ENCODE data around the gene ZNF74. TPM values are rescaled to one million over a fixed set of nuclear protein-coding genes. Genes with fewer than 3 reads are reported as not detected.
"Not testable (repeated sequence)": the region's sequence is repeated elsewhere in the genome, so short reads cannot be mapped to it uniquely, and the experiment has no call there.

ZNF74 gene
- total and polyA plus RNA-seq, 2 donors (not counting 1 experiment from before 2014, with no cell fraction given), result 2.5 to 13.0 TPM

GRCh38 chr22:20414450-20414849 is 20.5 kb downstream of the ZNF74 start:
- DNase-seq (ENCODE audit: low read depth in 2 of 2), result no peak
- H3K27ac ChIP-seq (ENCODE audit: insufficient read depth, low read length), result no peak overlapping the region
- no peaks in the 10 kb centered on the region for H4K20me1 ChIP-seq (ENCODE audit: control insufficient read depth, extremely low read depth, insufficient read depth, low read length)
- H2AFZ ChIP-seq (ENCODE audit: low read length), result no peak overlapping the region
- no peaks in the 10 kb centered on the region for H3K36me3 ChIP-seq (ENCODE audit: control insufficient read depth, insufficient read depth, low read length)
- H3K27me3 ChIP-seq (ENCODE audit: control insufficient read depth, insufficient read depth, low read length), result no peaks in the 10 kb centered on the region
- H3K9me3 ChIP-seq (ENCODE audit: control insufficient read depth, insufficient read depth, low read depth, low read length), result no peaks in the 10 kb centered on the region
- no peak overlapping the region for H3K4me2 ChIP-seq (ENCODE audit: extremely low read depth, insufficient read depth, low read length)
- no peak overlapping the region for H3K4me3 ChIP-seq (replicated peaks in 1 of 4; ENCODE audit: control extremely low read depth in 1 of 4, insufficient read depth in 1 of 4, low read depth in 3 of 4, low read length in 4 of 4)
- no peaks in the 10 kb centered on the region for H3K4me1 ChIP-seq (ENCODE audit: control insufficient read depth, extremely low read depth, insufficient read depth, low read length)
- TF ChIP-seq EZH2 (IDR thresholded peaks at IDR 0.05; ENCODE audit: low read length, missing control alignments) (no peak), CTCF (conservative IDR thresholded peaks at IDR 0.05 in 1 of 2, IDR thresholded peaks at IDR 0.05 in 1 of 2; ENCODE audit: low read depth in 1 of 2, low read length in 2 of 2) (no peak)
- no peak overlapping the region for H3K9ac ChIP-seq (ENCODE audit: insufficient read depth, low read length)
- H3K79me2 ChIP-seq (ENCODE audit: control insufficient read depth, insufficient read depth, low read length), result no peaks in the 10 kb centered on the region

GRCh38 chr22:20415241-20415640 is 21.3 kb downstream of the ZNF74 start:
- not testable (repeated sequence) for H3K9me3 ChIP-seq (ENCODE audit: control insufficient read depth, insufficient read depth, low read depth, low read length); H3K27ac ChIP-seq (ENCODE audit: insufficient read depth, low read length); H3K4me3 ChIP-seq (replicated peaks in 1 of 4; ENCODE audit: control extremely low read depth in 1 of 4, insufficient read depth in 1 of 4, low read depth in 3 of 4, low read length in 4 of 4); H3K79me2 ChIP-seq (ENCODE audit: control insufficient read depth, insufficient read depth, low read length); H3K36me3 ChIP-seq (ENCODE audit: control insufficient read depth, insufficient read depth, low read length); DNase-seq (ENCODE audit: low read depth in 2 of 2); H3K27me3 ChIP-seq (ENCODE audit: control insufficient read depth, insufficient read depth, low read length); H4K20me1 ChIP-seq (ENCODE audit: control insufficient read depth, extremely low read depth, insufficient read depth, low read length); H3K4me1 ChIP-seq (ENCODE audit: control insufficient read depth, extremely low read depth, insufficient read depth, low read length); H3K4me2 ChIP-seq (ENCODE audit: extremely low read depth, insufficient read depth, low read length); H2AFZ ChIP-seq (ENCODE audit: low read length); H3K9ac ChIP-seq (ENCODE audit: insufficient read depth, low read length)

GRCh38 chr22:20415699-20416098 is 21.7 kb downstream of the ZNF74 start:
- H3K27me3 ChIP-seq (ENCODE audit: control insufficient read depth, insufficient read depth, low read length); H3K4me3 ChIP-seq (replicated peaks in 1 of 4; ENCODE audit: control extremely low read depth in 1 of 4, insufficient read depth in 1 of 4, low read depth in 3 of 4, low read length in 4 of 4); DNase-seq (ENCODE audit: low read depth in 2 of 2); H3K9ac ChIP-seq (ENCODE audit: insufficient read depth, low read length); H3K27ac ChIP-seq (ENCODE audit: insufficient read depth, low read length); H3K36me3 ChIP-seq (ENCODE audit: control insufficient read depth, insufficient read depth, low read length); H3K79me2 ChIP-seq (ENCODE audit: control insufficient read depth, insufficient read depth, low read length); H4K20me1 ChIP-seq (ENCODE audit: control insufficient read depth, extremely low read depth, insufficient read depth, low read length); H2AFZ ChIP-seq (ENCODE audit: low read length); H3K9me3 ChIP-seq (ENCODE audit: control insufficient read depth, insufficient read depth, low read depth, low read length); H3K4me2 ChIP-seq (ENCODE audit: extremely low read depth, insufficient read depth, low read length); H3K4me1 ChIP-seq (ENCODE audit: control insufficient read depth, extremely low read depth, insufficient read depth, low read length): not testable (repeated sequence)

GRCh38 chr22:20418211-20418788 is 24.3 kb downstream of the ZNF74 start:
- H2AFZ ChIP-seq (ENCODE audit: low read length), result peak overlapping the region; percentile 80

More at GRCh38 chr22:20418211-20418788, 24.3 kb downstream of the ZNF74 start:
- TF ChIP-seq CTCF (conservative IDR thresholded peaks at IDR 0.05 in 1 of 2, IDR thresholded peaks at IDR 0.05 in 1 of 2; ENCODE audit: low read depth in 1 of 2, low read length in 2 of 2) (peak; percentile 82 to 84), EZH2 (IDR thresholded peaks at IDR 0.05; ENCODE audit: low read length, missing control alignments) (no peak)
- H3K79me2 ChIP-seq (ENCODE audit: control insufficient read depth, insufficient read depth, low read length), result no peaks in the 10 kb centered on the region
- peak overlapping the region; percentile 52 for H3K9ac ChIP-seq (ENCODE audit: insufficient read depth, low read length)
- H3K4me2 ChIP-seq (ENCODE audit: extremely low read depth, insufficient read depth, low read length), result peak overlapping the region; percentile 69
- peak overlapping the region; percentile 39 for H3K27ac ChIP-seq (ENCODE audit: insufficient read depth, low read length)
- DNase-seq (ENCODE audit: low read depth in 2 of 2), result peak; percentile 75 to 84
- no peaks in the 10 kb centered on the region for H3K27me3 ChIP-seq (ENCODE audit: control insufficient read depth, insufficient read depth, low read length)
- no peaks in the 10 kb centered on the region for H3K9me3 ChIP-seq (ENCODE audit: control insufficient read depth, insufficient read depth, low read depth, low read length)
- peaks cover 7% of the 10 kb centered on the region for H3K4me1 ChIP-seq (ENCODE audit: control insufficient read depth, extremely low read depth, insufficient read depth, low read length)
- H3K4me3 ChIP-seq (replicated peaks in 1 of 4; ENCODE audit: control extremely low read depth in 1 of 4, insufficient read depth in 1 of 4, low read depth in 3 of 4, low read length in 4 of 4), result peak overlapping the region; percentile 39 to 50 (median 46)
- peaks cover 1% of the 10 kb centered on the region for H3K36me3 ChIP-seq (ENCODE audit: control insufficient read depth, insufficient read depth, low read length)
- no peaks in the 10 kb centered on the region for H4K20me1 ChIP-seq (ENCODE audit: control insufficient read depth, extremely low read depth, insufficient read depth, low read length)

All from fibroblast of lung (primary cell).